ENCODE results near the gene EFEMP2. TPM values are rescaled to one million over a fixed set of nuclear protein-coding genes. Genes with fewer than 3 reads are reported as not detected.
A peak's percentile ranks its signal among the peaks of the same experiment; 100 is the strongest.
"Not testable (repeated sequence)": the region's sequence is repeated elsewhere in the genome, so short reads cannot be mapped to it uniquely, and the experiment has no call there.

Gene EFEMP2
- total RNA-seq, 1 experiment from 2014 or later: 4.5 TPM

DNA sequence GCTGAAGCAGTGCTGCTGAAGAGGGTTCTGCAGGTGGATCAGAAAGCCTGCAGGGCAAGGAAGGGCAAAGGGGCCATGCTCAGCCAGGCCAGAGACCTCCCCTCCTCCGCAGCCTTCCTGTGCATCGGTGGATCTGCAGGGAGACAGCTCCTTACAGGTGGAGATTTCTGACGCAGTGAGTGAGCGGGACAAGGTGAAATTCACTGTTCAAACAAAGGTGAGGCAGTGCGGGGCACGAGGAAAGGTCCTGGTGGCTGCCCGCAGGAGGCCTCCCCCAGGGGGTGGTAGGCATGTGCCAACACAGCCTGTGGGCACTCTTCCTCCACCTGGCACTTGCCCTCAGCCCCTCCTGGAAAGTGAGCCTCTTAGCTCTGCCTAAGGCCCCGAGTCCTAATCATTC lies 23.2 kb downstream of the EFEMP2 start:
- intact Hi-C loops (cut with micrococcal nuclease): no loop called here
- no peak overlapping the region for H3K9ac ChIP-seq (ENCODE audit: low read length)
- ChIA-PET CTCF (interaction anchor here (1.7 kb wide), 1 partner anchor 11 kb away, joined by 4 read pairs; the partner anchor contains the start of gene MUS81), POLR2A (ENCODE audit: unreplicated experiment) (interaction anchor here (0.5 to 0.7 kb wide), 2 partner anchors 9 to 137 kb away, joined by 3 read pairs; no protein-coding TSS in a partner anchor)
- no peak overlapping the region for H3K4me3 ChIP-seq (ENCODE audit: low read length)
- H3K27me3 ChIP-seq (ENCODE audit: low read length): no peaks in the 10 kb centered on the region
- no peaks in the 10 kb centered on the region for H3F3A ChIP-seq (ENCODE audit: low read length, unreplicated experiment)
- H3K9me2 ChIP-seq (replicated peaks; ENCODE audit: low read length): no peaks in the 10 kb centered on the region
- ATAC-seq: no peak
- peaks cover 6% of the 10 kb centered on the region; the same call in 1 of the 2 replicates for H3K79me2 ChIP-seq (ENCODE audit: low read length)
- H4K20me1 ChIP-seq (ENCODE audit: low read length): peaks cover 18% of the 10 kb centered on the region
- no TSS peak for BruUV-seq (replicated peaks)
- TF ChIP-seq EZH2 (IDR thresholded peaks at IDR 0.05; ENCODE audit: low read length, unreplicated experiment) (no peak), EZH2phosphoT487 (IDR thresholded peaks at IDR 0.05; ENCODE audit: borderline replicate concordance, low read length) (no peak)
- TF ChIP-seq, protein P1, sequence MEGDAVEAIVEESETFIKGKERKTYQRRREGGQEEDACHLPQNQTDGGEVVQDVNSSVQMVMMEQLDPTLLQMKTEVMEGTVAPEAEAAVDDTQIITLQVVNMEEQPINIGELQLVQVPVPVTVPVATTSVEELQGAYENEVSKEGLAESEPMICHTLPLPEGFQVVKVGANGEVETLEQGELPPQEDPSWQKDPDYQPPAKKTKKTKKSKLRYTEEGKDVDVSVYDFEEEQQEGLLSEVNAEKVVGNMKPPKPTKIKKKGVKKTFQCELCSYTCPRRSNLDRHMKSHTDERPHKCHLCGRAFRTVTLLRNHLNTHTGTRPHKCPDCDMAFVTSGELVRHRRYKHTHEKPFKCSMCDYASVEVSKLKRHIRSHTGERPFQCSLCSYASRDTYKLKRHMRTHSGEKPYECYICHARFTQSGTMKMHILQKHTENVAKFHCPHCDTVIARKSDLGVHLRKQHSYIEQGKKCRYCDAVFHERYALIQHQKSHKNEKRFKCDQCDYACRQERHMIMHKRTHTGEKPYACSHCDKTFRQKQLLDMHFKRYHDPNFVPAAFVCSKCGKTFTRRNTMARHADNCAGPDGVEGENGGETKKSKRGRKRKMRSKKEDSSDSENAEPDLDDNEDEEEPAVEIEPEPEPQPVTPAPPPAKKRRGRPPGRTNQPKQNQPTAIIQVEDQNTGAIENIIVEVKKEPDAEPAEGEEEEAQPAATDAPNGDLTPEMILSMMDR (conservative IDR thresholded peaks at IDR 0.05; ENCODE audit: low read depth, low read length): no peak
- peaks cover 2% of the 10 kb centered on the region for H3K4me1 ChIP-seq (ENCODE audit: insufficient read depth, low read length)
- no peak overlapping the region for H3K27ac ChIP-seq (ENCODE audit: low read length)
- H3K9me3 ChIP-seq (ENCODE audit: low read length): no peaks in the 10 kb centered on the region
- no peak overlapping the region for H3K4me2 ChIP-seq (ENCODE audit: low read length)
- no peak overlapping the region for H2AFZ ChIP-seq (ENCODE audit: low read length)
- DNase-seq: peak; percentile 36
- peaks cover 32% of the 10 kb centered on the region for H3K36me3 ChIP-seq (ENCODE audit: low read depth, low read length)

DNA sequence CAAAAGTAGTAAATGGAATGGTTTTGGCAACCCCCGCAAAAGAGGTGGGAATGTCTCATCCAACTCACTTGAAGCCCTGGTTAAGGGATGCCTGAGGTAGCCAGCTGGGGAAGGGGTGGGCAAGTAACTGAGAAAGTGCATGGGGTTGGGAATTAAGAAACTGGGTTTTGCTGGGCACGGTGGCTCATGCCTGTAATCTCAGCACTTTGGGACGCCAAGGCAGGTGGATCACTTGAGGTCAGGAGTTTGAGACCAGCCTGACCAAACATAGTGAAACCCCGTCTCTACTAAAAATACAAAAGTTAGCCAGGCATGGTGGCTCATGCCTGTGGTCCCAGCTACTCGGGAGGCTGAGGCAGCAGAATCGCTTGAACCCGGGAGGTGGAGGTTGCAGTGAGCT lies 23.9 kb downstream of the EFEMP2 start:
- H3K9me3 ChIP-seq (ENCODE audit: low read length); BruUV-seq (replicated peaks); H3K9ac ChIP-seq (ENCODE audit: low read length); H3K4me2 ChIP-seq (ENCODE audit: low read length); H3F3A ChIP-seq (ENCODE audit: low read length, unreplicated experiment); ATAC-seq; H3K79me2 ChIP-seq (ENCODE audit: low read length); DNase-seq; H3K27ac ChIP-seq (ENCODE audit: low read length); H3K4me1 ChIP-seq (ENCODE audit: insufficient read depth, low read length); intact Hi-C loops (cut with micrococcal nuclease); H2AFZ ChIP-seq (ENCODE audit: low read length); H3K27me3 ChIP-seq (ENCODE audit: low read length); H3K9me2 ChIP-seq (replicated peaks; ENCODE audit: low read length); H3K4me3 ChIP-seq (ENCODE audit: low read length): not testable (repeated sequence)
- Histone ChIP-seq H4K20me1 (ENCODE audit: low read length) (peaks cover 11% of the 10 kb centered on the region), H3K36me3 (ENCODE audit: low read depth, low read length) (peaks cover 25% of the 10 kb centered on the region)
- ChIA-PET CTCF (interaction anchor here (0.6 to 1.7 kb wide), 2 partner anchors 11 to 144 kb away, joined by 3 to 4 read pairs; partner anchors contain the start of gene MUS81), POLR2A (ENCODE audit: unreplicated experiment) (interaction anchor here (0.6 kb wide), 1 partner anchor 10 kb away, joined by 3 read pairs; no protein-coding TSS in a partner anchor)

DNA sequence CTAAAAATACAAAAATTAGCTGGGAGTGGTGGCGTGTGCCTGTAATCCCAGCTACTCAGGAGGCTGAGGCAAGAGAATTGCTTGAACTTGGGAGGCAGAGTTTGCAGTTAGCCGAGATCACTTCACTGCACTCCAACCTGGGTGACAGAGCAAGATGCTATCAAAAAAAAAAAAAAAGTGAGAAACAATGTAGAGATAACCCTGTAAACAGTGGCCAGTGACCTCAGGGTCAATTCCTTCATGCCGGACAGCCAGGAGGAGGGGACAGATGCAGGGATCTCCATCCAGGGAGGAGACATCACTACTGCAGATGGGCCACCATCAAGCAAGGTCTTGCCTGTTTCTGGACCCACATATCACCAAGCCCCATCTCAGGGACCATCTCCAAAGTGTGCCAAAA lies 24.9 kb downstream of the EFEMP2 start:
- no peak for ATAC-seq
- no peaks in the 10 kb centered on the region for H3K9me3 ChIP-seq (ENCODE audit: low read length)
- ChIA-PET POLR2A (ENCODE audit: unreplicated experiment) (interaction anchor here (0.6 kb wide), 1 partner anchor 194 kb away, joined by 4 read pairs; no protein-coding TSS in a partner anchor), CTCF (no interaction called here)
- H3K36me3 ChIP-seq (ENCODE audit: low read depth, low read length): peaks cover 16% of the 10 kb centered on the region
- no peaks in the 10 kb centered on the region for H3K4me1 ChIP-seq (ENCODE audit: insufficient read depth, low read length)
- no peak overlapping the region for H3K9ac ChIP-seq (ENCODE audit: low read length)
- no peaks in the 10 kb centered on the region for H3K9me2 ChIP-seq (replicated peaks; ENCODE audit: low read length)
- H3K4me2 ChIP-seq (ENCODE audit: low read length): no peak overlapping the region
- intact Hi-C loops (cut with micrococcal nuclease): no loop called here
- 0 out of 2 replicates have a peak, but pooled peaks cover 1% of the 10 kb centered on the region for H4K20me1 ChIP-seq (ENCODE audit: low read length)
- BruUV-seq (replicated peaks): no TSS peak
- no peaks in the 10 kb centered on the region for H3K27me3 ChIP-seq (ENCODE audit: low read length)
- no peak overlapping the region for H3K4me3 ChIP-seq (ENCODE audit: low read length)
- H3K27ac ChIP-seq (ENCODE audit: low read length): no peak overlapping the region
- no peaks in the 10 kb centered on the region for H3K79me2 ChIP-seq (ENCODE audit: low read length)
- H3F3A ChIP-seq (ENCODE audit: low read length, unreplicated experiment): no peaks in the 10 kb centered on the region
- no peak for DNase-seq
- no peak overlapping the region for H2AFZ ChIP-seq (ENCODE audit: low read length)
- TF ChIP-seq, protein P1 (conservative IDR thresholded peaks at IDR 0.05; ENCODE audit: low read depth, low read length): no peak
- TF ChIP-seq EZH2phosphoT487 (IDR thresholded peaks at IDR 0.05; ENCODE audit: borderline replicate concordance, low read length) (no peak), EZH2 (IDR thresholded peaks at IDR 0.05; ENCODE audit: low read length, unreplicated experiment) (no peak)

Data from PC-3 (cell line).